RWPE1 (cell line): ENCODE data around the gene DYNLT2.

Experiments
- CTCF ChIA-PET: fragments of 350-600 bp; sonication (Branson Sonifier 250); formaldehyde crosslinking; extraction: SDS; loops from one replicate; lab custom pipeline; 2021; lab: Yijun Ruan, JAX
- POLR2A ChIA-PET: fragments of 400-600 bp; formaldehyde crosslinking; extraction: SDS; loops from one replicate; lab custom pipeline; 2020; ENCODE audit warnings: antibody characterized with exemption; ENCODE audit not compliant: low non-redundant PET; lab: Yijun Ruan, JAX
- DNase-seq: peaks from one replicate; pipeline ENCODE4 v3.0.0; 2012; ENCODE audit warnings: low spot score
- H3K27ac ChIP-seq: fragments of 450-650 bp; 2 replicates; pipeline ENCODE4 v1.5.1; 2017
- CTCF ChIP-seq: fragments of 450-650 bp; conservative IDR thresholded peaks from 2 replicates; pipeline ENCODE4 v1.5.1; 2017; ENCODE audit warnings: low read depth, mild to moderate bottlenecking

Gene DYNLT2

GRCh38 chr6:169729961-169730360 lies 21.4 kb downstream of the DYNLT2 start:
- POLR2A ChIA-PET = no interaction called here
- DNase-seq = no peak
- TF ChIP-seq CTCF = no peak
- CTCF ChIA-PET = no interaction called here
- H3K27ac ChIP-seq = no peak overlapping the region

GRCh38 chr6:169726963-169727362 lies 24.4 kb downstream of the DYNLT2 start:
- CTCF ChIA-PET = interaction anchor here (0.6 kb wide), 1 partner anchor 53 kb away, joined by 4 read pairs; no protein-coding TSS in a partner anchor
- TF ChIP-seq CTCF = no peak
- DNase-seq = no peak
- no peak overlapping the region for H3K27ac ChIP-seq
- POLR2A ChIA-PET = no interaction called here

- no peak for TF ChIP-seq CTCF
- DNase-seq = no peak
- ChIA-PET CTCF (interaction anchor here (0.6 to 0.7 kb wide), 2 partner anchors 21 to 59 kb away, joined by 3 read pairs; no protein-coding TSS in a partner anchor), POLR2A (no interaction called here)
- no peak overlapping the region for H3K27ac ChIP-seq
These were observed 25.3 kb downstream of the DYNLT2 start for GRCh38 chr6:169726049-169726400.

GRCh38 chr6:169725125-169726048 lies 26.0 kb downstream of the DYNLT2 start:
- H3K27ac ChIP-seq = peak overlapping the region; percentile 83
- TF ChIP-seq CTCF = no peak
- ChIA-PET CTCF (no interaction called here), POLR2A (no interaction called here)
- DNase-seq = peak; percentile 39

GRCh38 chr6:169724494-169725124 lies 26.8 kb downstream of the DYNLT2 start, which contains the start of gene PHF10:
TSS of gene PHF10 (minus strand) at chr6:169724500. CDS start at chr6:169723931, 569 bp downstream.
- TF ChIP-seq CTCF = no peak
- H3K27ac ChIP-seq = peak within 1 kb of the TSS; percentile 83
- peak; percentile 19 for DNase-seq
- ChIA-PET CTCF (no interaction called here), POLR2A (no interaction called here)

- CTCF ChIA-PET = no interaction called here
- TF ChIP-seq CTCF = no peak
- DNase-seq = peak; percentile 26
- peak overlapping the region; percentile 83 for H3K27ac ChIP-seq
- POLR2A ChIA-PET = no interaction called here
These were observed 27.3 kb downstream of the DYNLT2 start for GRCh38 chr6:169723991-169724493.
